Cardiac fibroblast (primary cell): ENCODE results near the gene KRT72.
A peak's percentile ranks its signal among the peaks of the same experiment; 100 is the strongest.

Experiments used
- DNase-seq, 2 donors: peaks; one replicate each; pipeline versions ENCODE4 v3.0.0 to v3.0.0-alpha.2; 2010; ENCODE audit warnings: low read depth in 2 of 2
- H3K4me3 ChIP-seq, 2 donors: replicated peaks in 1 of 2; 1 replicate in 1 of 2; 2 replicates in 1 of 2; pipeline ENCODE4 v1.5.1; 2011; ENCODE audit warnings: low read depth in 2 of 2, low read length in 2 of 2, mild to moderate bottlenecking in 2 of 2, moderate library complexity in 1 of 2
- TF ChIP-seq, protein P1 (sequence below): IDR thresholded peaks from one replicate; pipeline ENCODE4 v1.5.1; 2011; ENCODE audit warnings: low read depth, mild to moderate bottlenecking, low read length, inconsistent platforms

The KRT72 gene

DNA sequence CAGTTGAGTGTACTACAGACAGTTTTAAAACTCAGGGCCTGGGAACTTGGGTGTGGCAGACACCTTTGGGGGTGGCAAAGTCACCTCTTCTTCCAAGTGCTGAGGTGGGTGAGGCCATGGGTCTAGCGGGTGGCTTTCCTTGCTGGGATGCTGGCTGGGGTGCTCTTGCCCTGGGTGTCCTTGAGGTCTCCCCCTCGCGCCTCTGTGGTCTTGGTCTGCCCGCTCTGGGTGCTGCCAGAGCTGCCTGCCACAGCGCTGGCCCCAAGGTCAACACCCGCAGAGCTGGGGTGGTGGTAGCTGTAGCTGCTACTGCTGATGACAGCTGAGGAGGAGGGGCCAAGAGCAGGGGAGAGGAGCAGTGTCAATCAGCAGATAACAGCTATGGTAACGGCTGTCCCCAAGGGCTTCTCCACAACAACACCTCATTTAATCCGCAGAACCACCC, 34.4 kb downstream of the KRT72 start:
- TF ChIP-seq, protein P1, sequence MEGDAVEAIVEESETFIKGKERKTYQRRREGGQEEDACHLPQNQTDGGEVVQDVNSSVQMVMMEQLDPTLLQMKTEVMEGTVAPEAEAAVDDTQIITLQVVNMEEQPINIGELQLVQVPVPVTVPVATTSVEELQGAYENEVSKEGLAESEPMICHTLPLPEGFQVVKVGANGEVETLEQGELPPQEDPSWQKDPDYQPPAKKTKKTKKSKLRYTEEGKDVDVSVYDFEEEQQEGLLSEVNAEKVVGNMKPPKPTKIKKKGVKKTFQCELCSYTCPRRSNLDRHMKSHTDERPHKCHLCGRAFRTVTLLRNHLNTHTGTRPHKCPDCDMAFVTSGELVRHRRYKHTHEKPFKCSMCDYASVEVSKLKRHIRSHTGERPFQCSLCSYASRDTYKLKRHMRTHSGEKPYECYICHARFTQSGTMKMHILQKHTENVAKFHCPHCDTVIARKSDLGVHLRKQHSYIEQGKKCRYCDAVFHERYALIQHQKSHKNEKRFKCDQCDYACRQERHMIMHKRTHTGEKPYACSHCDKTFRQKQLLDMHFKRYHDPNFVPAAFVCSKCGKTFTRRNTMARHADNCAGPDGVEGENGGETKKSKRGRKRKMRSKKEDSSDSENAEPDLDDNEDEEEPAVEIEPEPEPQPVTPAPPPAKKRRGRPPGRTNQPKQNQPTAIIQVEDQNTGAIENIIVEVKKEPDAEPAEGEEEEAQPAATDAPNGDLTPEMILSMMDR = no peak
- DNase-seq = no peak
- no peak overlapping the region for H3K4me3 ChIP-seq

DNA sequence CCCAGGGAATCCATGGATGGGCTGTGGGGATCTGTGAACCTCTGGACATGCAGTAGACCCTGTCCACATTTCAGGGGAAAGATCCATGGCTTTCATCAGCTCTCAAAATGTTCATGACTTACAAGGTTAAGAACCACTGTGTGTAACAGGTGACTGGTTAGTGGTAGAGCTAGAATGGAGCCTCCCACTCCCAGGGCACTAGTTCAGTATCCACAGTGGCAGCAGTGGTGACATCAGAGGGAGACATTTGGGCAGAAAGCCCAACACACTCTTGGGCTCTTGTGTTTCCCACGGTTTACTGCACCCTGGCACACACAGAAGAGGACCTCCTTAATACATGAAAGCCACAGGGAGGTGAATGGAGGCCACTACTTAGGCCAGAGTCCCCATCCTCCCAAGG, 36.7 kb downstream of the KRT72 start:
- TF ChIP-seq, protein P1 = no peak
- DNase-seq = no peak
- H3K4me3 ChIP-seq = no peak overlapping the region

DNA sequence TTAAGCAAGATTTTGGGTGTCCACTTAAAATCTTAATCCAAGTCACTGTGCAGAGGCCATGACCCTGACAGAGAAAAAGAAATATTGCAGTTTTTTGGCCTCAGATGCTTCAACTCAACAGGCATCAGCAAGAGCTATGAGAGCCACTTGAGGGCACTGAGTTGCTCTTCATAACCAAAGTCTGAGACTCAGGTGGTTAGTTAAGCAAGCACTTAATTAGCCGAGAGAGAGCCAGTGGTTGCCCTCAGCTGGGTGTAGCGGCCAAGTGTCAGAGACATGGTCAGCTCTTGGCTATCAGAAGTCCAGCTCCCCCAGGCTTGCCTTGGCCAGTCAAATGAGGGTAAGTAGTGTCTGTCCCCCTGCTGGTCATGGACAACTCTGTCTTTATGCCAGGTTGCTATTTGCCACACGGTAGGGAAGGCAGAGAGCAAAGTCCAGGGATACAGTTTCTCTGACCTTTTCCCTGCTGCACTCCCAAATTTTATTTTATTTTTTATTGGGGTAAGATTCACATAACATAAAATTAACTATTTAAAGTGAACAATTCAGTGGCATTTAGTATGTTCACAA, 39.3 kb downstream of the KRT72 start:
- DNase-seq = peak in 1 of 2 donors; percentile 23
- TF ChIP-seq, protein P1 = peak; percentile 48
- no peak overlapping the region for H3K4me3 ChIP-seq

DNA sequence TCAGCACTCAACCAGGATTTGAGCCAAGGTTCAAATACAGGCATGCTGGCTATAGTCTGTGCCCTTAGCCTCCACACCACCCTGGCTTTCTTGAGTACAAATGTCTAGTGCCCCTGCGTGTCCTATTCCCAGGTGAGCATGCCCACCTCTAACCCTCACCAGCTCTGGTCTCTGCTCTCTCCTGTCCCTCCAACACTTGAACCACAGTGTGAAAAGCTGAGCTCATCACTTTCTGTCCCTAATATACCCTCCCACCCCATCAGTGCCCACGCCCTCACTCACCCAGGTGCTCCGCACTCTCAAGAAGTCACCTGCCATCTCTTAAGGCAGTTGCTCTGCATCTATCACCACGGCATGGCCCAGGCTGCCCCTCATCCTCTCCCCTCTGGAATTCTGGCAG, 41.3 kb downstream of the KRT72 start:
- no peak overlapping the region for H3K4me3 ChIP-seq
- DNase-seq = no peak
- TF ChIP-seq, protein P1 = no peak

- H3K4me3 ChIP-seq = no peak overlapping the region
- DNase-seq = no peak
- TF ChIP-seq, protein P1 = no peak
Measured at GRCh38 chr12:52558781-52559445, 42.4 kb downstream of the KRT72 start.

GRCh38 chr12:52557476-52557875, 43.8 kb downstream of the KRT72 start:
- no peak for DNase-seq
- no peak overlapping the region for H3K4me3 ChIP-seq
- TF ChIP-seq, protein P1 = no peak

- H3K4me3 ChIP-seq = no peak overlapping the region
Measured at GRCh38 chr12:52555577-52555976, 45.7 kb downstream of the KRT72 start.

More at GRCh38 chr12:52555577-52555976, 45.7 kb downstream of the KRT72 start:
- DNase-seq = no peak
- TF ChIP-seq, protein P1 = no peak
